ENCODE data around the gene FBLN5.

FBLN5 gene

DNA sequence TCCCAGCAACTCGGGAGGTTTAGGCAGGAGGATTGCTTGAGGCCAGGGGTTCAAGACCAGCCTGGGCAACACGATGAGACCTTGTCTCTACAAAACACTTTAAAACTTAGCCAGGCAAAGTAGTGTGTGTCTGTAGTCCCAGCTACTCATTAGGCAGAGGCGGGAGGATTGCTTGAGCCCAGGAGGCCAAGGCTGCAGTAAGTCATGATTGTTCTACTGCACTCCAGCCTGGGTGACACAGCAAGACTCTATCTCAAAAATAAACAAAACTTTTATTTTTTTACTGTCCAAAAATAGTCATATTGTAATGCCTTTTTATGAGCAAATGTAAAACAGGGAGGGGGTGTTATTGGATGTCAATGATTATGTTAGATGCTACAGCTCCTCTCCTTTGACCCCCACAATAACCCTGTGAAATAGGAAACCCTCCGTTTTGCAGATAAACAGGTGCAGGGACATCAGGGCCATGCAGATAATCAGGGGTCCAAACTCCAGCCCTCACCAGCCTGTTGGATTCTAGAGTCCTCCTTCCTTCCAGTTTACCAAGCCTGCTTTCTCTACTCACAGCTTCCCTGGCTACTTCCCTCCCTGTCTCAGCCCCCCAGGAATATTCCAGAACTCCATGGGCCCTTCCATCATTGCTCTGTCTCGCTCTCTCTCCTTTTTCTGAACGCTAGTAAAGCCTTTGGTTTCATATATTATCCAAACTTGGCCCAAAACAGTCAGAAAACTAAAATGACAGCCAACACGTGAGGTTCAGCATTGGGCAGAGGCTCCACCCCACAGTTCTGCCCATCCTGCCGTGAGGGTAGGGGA is 5.9 kb upstream of the FBLN5 start:
- Histone ChIP-seq H3K4me1 (ENCODE audit: low read length) (no peaks in the 10 kb centered on the region), H3F3A (ENCODE audit: insufficient read depth, low read length) (no peaks in the 10 kb centered on the region), H3K9me2 (replicated peaks; ENCODE audit: insufficient read depth, low read length) (no peaks in the 10 kb centered on the region), H3K79me2 (ENCODE audit: low read length) (no peaks in the 10 kb centered on the region), H3K27ac (ENCODE audit: low read length) (no peak overlapping the region), H3K9ac (ENCODE audit: low read length) (no peak overlapping the region), H4K20me1 (ENCODE audit: insufficient read depth, low read length) (no peaks in the 10 kb centered on the region), H3K9me3 (replicated peaks; ENCODE audit: insufficient read depth, low read length) (no peaks in the 10 kb centered on the region), H3K27me3 (replicated peaks; ENCODE audit: insufficient read depth, low read length) (no peaks in the 10 kb centered on the region), H3K4me3 (ENCODE audit: low read length) (no peak overlapping the region), H3K4me2 (ENCODE audit: low read depth, low read length) (no peak overlapping the region), H3K36me3 (replicated peaks; ENCODE audit: insufficient read depth, low read length) (no peaks in the 10 kb centered on the region), H2AFZ (ENCODE audit: low read length) (no peak overlapping the region)
- no peak for DNase-seq
- TF ChIP-seq EZH2 (optimal IDR thresholded peaks at IDR 0.05; ENCODE audit: low read depth, low read length) (no peak), EZH2phosphoT487 (IDR thresholded peaks at IDR 0.05; ENCODE audit: low read length) (no peak)
- TF ChIP-seq, protein P1, sequence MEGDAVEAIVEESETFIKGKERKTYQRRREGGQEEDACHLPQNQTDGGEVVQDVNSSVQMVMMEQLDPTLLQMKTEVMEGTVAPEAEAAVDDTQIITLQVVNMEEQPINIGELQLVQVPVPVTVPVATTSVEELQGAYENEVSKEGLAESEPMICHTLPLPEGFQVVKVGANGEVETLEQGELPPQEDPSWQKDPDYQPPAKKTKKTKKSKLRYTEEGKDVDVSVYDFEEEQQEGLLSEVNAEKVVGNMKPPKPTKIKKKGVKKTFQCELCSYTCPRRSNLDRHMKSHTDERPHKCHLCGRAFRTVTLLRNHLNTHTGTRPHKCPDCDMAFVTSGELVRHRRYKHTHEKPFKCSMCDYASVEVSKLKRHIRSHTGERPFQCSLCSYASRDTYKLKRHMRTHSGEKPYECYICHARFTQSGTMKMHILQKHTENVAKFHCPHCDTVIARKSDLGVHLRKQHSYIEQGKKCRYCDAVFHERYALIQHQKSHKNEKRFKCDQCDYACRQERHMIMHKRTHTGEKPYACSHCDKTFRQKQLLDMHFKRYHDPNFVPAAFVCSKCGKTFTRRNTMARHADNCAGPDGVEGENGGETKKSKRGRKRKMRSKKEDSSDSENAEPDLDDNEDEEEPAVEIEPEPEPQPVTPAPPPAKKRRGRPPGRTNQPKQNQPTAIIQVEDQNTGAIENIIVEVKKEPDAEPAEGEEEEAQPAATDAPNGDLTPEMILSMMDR (IDR thresholded peaks at IDR 0.05; ENCODE audit: low read length), result no peak

DNA sequence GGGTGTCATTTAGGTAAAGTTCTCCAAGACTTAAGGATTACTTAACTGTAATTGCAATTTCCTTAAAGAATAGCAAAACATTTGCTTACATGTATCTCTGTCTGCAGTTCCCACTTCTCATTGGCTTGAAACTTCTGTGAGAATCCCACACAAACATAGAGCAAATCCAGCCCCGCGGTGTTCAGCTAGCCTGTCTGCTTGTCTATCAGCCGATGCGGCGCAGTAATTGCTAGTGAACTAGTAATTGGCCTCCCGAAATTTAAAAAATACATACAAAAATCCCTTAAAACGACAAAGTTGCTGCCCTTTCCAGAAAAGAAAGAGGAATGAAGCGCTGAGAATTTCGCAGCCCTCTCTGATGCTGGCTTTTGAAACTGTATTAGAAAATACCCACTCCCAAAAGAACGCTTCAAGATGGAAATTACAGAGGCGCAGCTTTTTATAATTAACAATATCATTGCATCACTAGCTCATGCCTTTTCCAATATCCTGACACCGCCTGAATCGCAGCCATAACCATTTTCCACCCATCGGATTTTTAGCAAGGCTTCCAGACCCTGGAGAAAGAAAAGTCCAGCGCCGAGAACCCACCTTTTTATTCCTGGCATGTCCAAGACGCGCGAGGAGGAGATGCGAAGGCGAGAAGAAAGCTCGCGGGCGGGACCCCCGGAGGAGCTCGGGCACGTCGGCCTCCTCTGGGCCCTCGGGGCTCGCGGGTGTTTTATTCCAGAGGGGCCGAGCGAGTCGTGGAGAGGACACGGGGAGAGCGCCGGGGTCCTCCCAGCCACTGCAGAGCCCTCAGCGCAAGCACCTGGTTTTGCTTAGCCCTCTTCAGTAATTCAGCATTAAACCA is 646 bp downstream of the FBLN5 start:
- Histone ChIP-seq H3K79me2 (ENCODE audit: low read length) (no peaks in the 10 kb centered on the region), H4K20me1 (ENCODE audit: insufficient read depth, low read length) (no peaks in the 10 kb centered on the region), H3K4me3 (ENCODE audit: low read length) (no peak overlapping the region), H3K9ac (ENCODE audit: low read length) (no peak overlapping the region), H3K4me2 (ENCODE audit: low read depth, low read length) (no peak overlapping the region), H3K9me3 (replicated peaks; ENCODE audit: insufficient read depth, low read length) (no peaks in the 10 kb centered on the region), H3K9me2 (replicated peaks; ENCODE audit: insufficient read depth, low read length) (no peaks in the 10 kb centered on the region), H3K36me3 (replicated peaks; ENCODE audit: insufficient read depth, low read length) (no peaks in the 10 kb centered on the region), H3F3A (ENCODE audit: insufficient read depth, low read length) (no peaks in the 10 kb centered on the region), H3K4me1 (ENCODE audit: low read length) (no peaks in the 10 kb centered on the region), H2AFZ (ENCODE audit: low read length) (no peak overlapping the region), H3K27me3 (replicated peaks; ENCODE audit: insufficient read depth, low read length) (no peaks in the 10 kb centered on the region), H3K27ac (ENCODE audit: low read length) (no peak overlapping the region)
- DNase-seq, result no peak
- TF ChIP-seq, protein P1 (IDR thresholded peaks at IDR 0.05; ENCODE audit: low read length), result no peak
- no peak for TF ChIP-seq EZH2phosphoT487 (IDR thresholded peaks at IDR 0.05; ENCODE audit: low read length)
- TF ChIP-seq EZH2 (optimal IDR thresholded peaks at IDR 0.05; ENCODE audit: low read depth, low read length), result no peak

DNA sequence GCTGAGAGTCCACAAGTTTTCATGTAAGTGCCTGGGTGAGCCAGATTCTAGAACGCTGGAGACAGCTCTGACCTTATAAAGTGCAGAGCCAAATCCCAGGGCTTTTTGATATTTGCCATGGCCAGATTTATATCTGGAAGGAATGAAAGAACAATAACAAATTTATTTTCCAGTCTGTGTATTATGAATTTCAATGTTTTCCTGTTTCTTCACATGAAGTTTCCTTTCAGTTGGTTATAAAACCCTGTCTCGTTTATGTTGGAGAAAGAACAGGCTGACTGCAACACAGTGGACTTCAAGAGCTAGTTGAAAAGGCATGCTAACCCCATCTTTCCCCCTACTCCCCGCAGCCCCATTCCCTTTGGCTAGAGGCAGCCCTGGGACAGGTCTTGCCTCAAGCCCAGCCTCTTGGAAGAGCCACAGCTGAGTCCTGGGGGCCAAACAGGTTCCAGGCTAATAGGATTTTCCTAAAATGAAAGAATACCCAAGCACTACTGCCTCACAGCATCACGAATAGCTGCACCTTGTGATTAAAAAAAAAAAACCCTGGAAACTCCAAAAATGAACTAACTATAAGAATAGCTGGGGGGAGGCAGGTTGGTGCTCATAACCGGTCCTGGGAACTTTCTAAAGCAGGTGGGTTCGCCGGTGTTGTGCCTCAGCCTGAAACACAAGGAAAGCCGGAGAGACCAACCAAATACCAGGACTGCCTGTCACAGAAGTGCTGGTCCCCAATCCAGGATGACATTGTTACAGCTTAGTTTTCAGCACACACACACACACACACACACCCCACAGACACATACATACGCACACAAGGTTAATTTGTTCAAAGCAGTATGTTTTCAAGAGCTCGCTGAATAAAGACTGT is 1.5 kb downstream of the FBLN5 start:
- Histone ChIP-seq H3K4me1 (ENCODE audit: low read length) (no peaks in the 10 kb centered on the region), H2AFZ (ENCODE audit: low read length) (no peak overlapping the region), H3F3A (ENCODE audit: insufficient read depth, low read length) (no peaks in the 10 kb centered on the region), H3K4me3 (ENCODE audit: low read length) (no peak overlapping the region), H3K27me3 (replicated peaks; ENCODE audit: insufficient read depth, low read length) (no peaks in the 10 kb centered on the region), H3K4me2 (ENCODE audit: low read depth, low read length) (no peak overlapping the region), H3K9me2 (replicated peaks; ENCODE audit: insufficient read depth, low read length) (no peaks in the 10 kb centered on the region), H3K27ac (ENCODE audit: low read length) (no peak overlapping the region), H3K79me2 (ENCODE audit: low read length) (no peaks in the 10 kb centered on the region), H4K20me1 (ENCODE audit: insufficient read depth, low read length) (no peaks in the 10 kb centered on the region), H3K36me3 (replicated peaks; ENCODE audit: insufficient read depth, low read length) (no peaks in the 10 kb centered on the region), H3K9me3 (replicated peaks; ENCODE audit: insufficient read depth, low read length) (no peaks in the 10 kb centered on the region), H3K9ac (ENCODE audit: low read length) (no peak overlapping the region)
- no peak for DNase-seq
- TF ChIP-seq EZH2phosphoT487 (IDR thresholded peaks at IDR 0.05; ENCODE audit: low read length) (no peak), EZH2 (optimal IDR thresholded peaks at IDR 0.05; ENCODE audit: low read depth, low read length) (no peak)
- TF ChIP-seq, protein P1 (IDR thresholded peaks at IDR 0.05; ENCODE audit: low read length), result no peak

All from MM.1S (cell line).